IPS DF 6.9 (cell line): ENCODE results near the gene SFTA2.

Source experiments
- DNase-seq: peaks from one replicate; pipeline ENCODE4 v3.0.0-alpha.2; 2013; ENCODE audit warnings: low read depth, low spot score
- H3K27ac ChIP-seq: one replicate; pipeline ENCODE4 v1.5.1; 2013; ENCODE audit warnings: low read length, control low read depth
- H3K27me3 ChIP-seq: 2 replicates; pipeline ENCODE4 v1.6.1; 2013; ENCODE audit warnings: mild to moderate bottlenecking, low read length; ENCODE audit not compliant: control insufficient read depth, insufficient read depth
- H3K36me3 ChIP-seq: 2 replicates; pipeline ENCODE4 v1.6.1; 2013; ENCODE audit warnings: low read length; ENCODE audit not compliant: control insufficient read depth, insufficient read depth
- H3K4me1 ChIP-seq: 2 replicates; pipeline ENCODE4 v1.6.1; 2013; ENCODE audit warnings: low read length; ENCODE audit not compliant: control insufficient read depth, insufficient read depth
- H3K4me3 ChIP-seq: 2 replicates; pipeline ENCODE4 v1.5.1; 2013; ENCODE audit warnings: mild to moderate bottlenecking, low read length
- H3K9me3 ChIP-seq: 2 replicates; pipeline ENCODE4 v1.6.1; 2013; ENCODE audit warnings: low read length, inconsistent platforms; ENCODE audit not compliant: control insufficient read depth, insufficient read depth
- WGBS: extraction: QIAGEN DNeasy Blood & Tissue Kit; methylation state at CpG from one replicate; pipeline ENCODE4 v1.1.7; 2013; ENCODE audit warnings: mixed read lengths, missing lambda C conversion rate; ENCODE audit not compliant: insufficient read length, insufficient coverage; 5-methylcytosine and 5-hydroxymethylcytosine counted together

The SFTA2 gene

GRCh38 chr6:30942338-30943060 is 10.5 kb upstream of the SFTA2 start:
- H3K27me3 ChIP-seq = no peaks in the 10 kb centered on the region
- H3K36me3 ChIP-seq = no peaks in the 10 kb centered on the region
- H3K27ac ChIP-seq = no peak overlapping the region
- no CpG with 5 or more reads among the region's 15 CpGs for WGBS
- H3K9me3 ChIP-seq = no peaks in the 10 kb centered on the region
- peaks cover 8% of the 10 kb centered on the region; the same call in 1 of the 2 replicates for H3K4me1 ChIP-seq
- peak; percentile 89 for DNase-seq
- H3K4me3 ChIP-seq = no peak overlapping the region

GRCh38 chr6:30940361-30940986 is 8.5 kb upstream of the SFTA2 start, which contains the start of gene MUCL3:
TSS of gene MUCL3 (plus strand) at chr6:30940973. CDS start at chr6:30941000, 27 bp downstream.
- no CpG with 5 or more reads among the region's 16 CpGs for WGBS
- Histone ChIP-seq H3K27ac (no peak within 1 kb of the TSS), H3K36me3 (no peaks in the 10 kb centered on the region), H3K27me3 (no peaks in the 10 kb centered on the region), H3K4me3 (no peak within 1 kb of the TSS), H3K9me3 (no peaks in the 10 kb centered on the region), H3K4me1 (peaks cover 8% of the 10 kb centered on the region; the same call in 1 of the 2 replicates)
- no peak for DNase-seq

- Histone ChIP-seq H3K27ac (no peak overlapping the region), H3K4me1 (peaks cover 8% of the 10 kb centered on the region; the same call in 1 of the 2 replicates), H3K4me3 (no peak overlapping the region), H3K36me3 (no peaks in the 10 kb centered on the region), H3K27me3 (no peaks in the 10 kb centered on the region), H3K9me3 (no peaks in the 10 kb centered on the region)
- no peak for DNase-seq
- no CpG with 5 or more reads among the region's 3 CpGs for WGBS
These were observed 7.5 kb upstream of the SFTA2 start for GRCh38 chr6:30939473-30939872.

GRCh38 chr6:30938730-30939129 is 6.8 kb upstream of the SFTA2 start:
- Histone ChIP-seq H3K27me3 (no peaks in the 10 kb centered on the region), H3K9me3 (no peaks in the 10 kb centered on the region), H3K36me3 (no peaks in the 10 kb centered on the region), H3K27ac (no peak overlapping the region), H3K4me1 (peaks cover 8% of the 10 kb centered on the region; the same call in 1 of the 2 replicates), H3K4me3 (no peak overlapping the region)
- no peak for DNase-seq
- WGBS = no CpG with 5 or more reads among the region's 4 CpGs

- Histone ChIP-seq H3K4me1 (peaks cover 4% of the 10 kb centered on the region; the same call in 1 of the 2 replicates), H3K9me3 (no peaks in the 10 kb centered on the region), H3K36me3 (no peaks in the 10 kb centered on the region), H3K27me3 (no peaks in the 10 kb centered on the region), H3K27ac (no peak overlapping the region), H3K4me3 (no peak overlapping the region)
- DNase-seq = no peak
- no CpG with 5 or more reads among the region's 6 CpGs for WGBS
These were observed 5.3 kb upstream of the SFTA2 start for GRCh38 chr6:30937265-30937664.

- Histone ChIP-seq H3K27me3 (no peaks in the 10 kb centered on the region), H3K27ac (no peak overlapping the region), H3K9me3 (no peaks in the 10 kb centered on the region), H3K4me1 (no peaks in the 10 kb centered on the region), H3K4me3 (no peak overlapping the region), H3K36me3 (no peaks in the 10 kb centered on the region)
- WGBS = no CpG with 5 or more reads among the region's 3 CpGs
- DNase-seq = no peak
These were observed 3.0 kb upstream of the SFTA2 start for GRCh38 chr6:30935018-30935417.

- H3K36me3 ChIP-seq = no peaks in the 10 kb centered on the region
- no peak for DNase-seq
- H3K27ac ChIP-seq = no peak overlapping the region
- no peaks in the 10 kb centered on the region for H3K9me3 ChIP-seq
- no peaks in the 10 kb centered on the region for H3K27me3 ChIP-seq
- no peak overlapping the region for H3K4me3 ChIP-seq
- no peaks in the 10 kb centered on the region for H3K4me1 ChIP-seq
- no CpG with 5 or more reads among the region's 6 CpGs for WGBS
These were observed 845 bp upstream of the SFTA2 start for GRCh38 chr6:30932665-30933365.

- H3K36me3 ChIP-seq = peaks cover 3% of the 10 kb centered on the region; the same call in 1 of the 2 replicates
- no peak for DNase-seq
- H3K4me1 ChIP-seq = no peaks in the 10 kb centered on the region
- H3K27me3 ChIP-seq = no peaks in the 10 kb centered on the region
- WGBS = no CpG with 5 or more reads among the region's 8 CpGs
- no peak overlapping the region for H3K4me3 ChIP-seq
- no peaks in the 10 kb centered on the region for H3K9me3 ChIP-seq
- H3K27ac ChIP-seq = no peak overlapping the region
These were observed 698 bp downstream of the SFTA2 start for GRCh38 chr6:30931272-30931671.

GRCh38 chr6:30930506-30930905 is 1.5 kb downstream of the SFTA2 start:
- no peak overlapping the region for H3K4me3 ChIP-seq
- no CpG with 5 or more reads among the region's 4 CpGs for WGBS

GRCh38 chr6:30928677-30929076 is 3.3 kb downstream of the SFTA2 start:
- Histone ChIP-seq H3K27me3 (no peaks in the 10 kb centered on the region), H3K4me1 (no peaks in the 10 kb centered on the region), H3K4me3 (no peak overlapping the region), H3K27ac (no peak overlapping the region), H3K9me3 (no peaks in the 10 kb centered on the region), H3K36me3 (peaks cover 5% of the 10 kb centered on the region; the same call in 1 of the 2 replicates)
- no CpG with 5 or more reads among the region's 3 CpGs for WGBS
- DNase-seq = no peak

More at GRCh38 chr6:30930506-30930905, 1.5 kb downstream of the SFTA2 start:
- H3K36me3 ChIP-seq = peaks cover 5% of the 10 kb centered on the region; the same call in 1 of the 2 replicates
- no peaks in the 10 kb centered on the region for H3K9me3 ChIP-seq
- DNase-seq = no peak
- H3K27ac ChIP-seq = no peak overlapping the region
- no peaks in the 10 kb centered on the region for H3K4me1 ChIP-seq
- H3K27me3 ChIP-seq = no peaks in the 10 kb centered on the region
